Upper lobe of left lung (tissue), 6 donors: ENCODE results near the gene CLTC. TPM values are rescaled to one million over a fixed set of nuclear protein-coding genes. Genes with fewer than 3 reads are reported as not detected.
A peak's percentile ranks its signal among the peaks of the same experiment; 100 is the strongest.

Experiments
- ATAC-seq, 2 donors: fragments of 200-7000 bp; cut with Tn5 transposase; one replicate each; pipeline ENCODE4 v1.9.1; 2022; ENCODE audit warnings: mild to moderate bottlenecking in 2 of 2, moderate library complexity in 2 of 2; ENCODE audit not compliant: low FRiP score in 2 of 2
- DNase-seq, 2 donors: peaks; one replicate each; pipeline ENCODE4 v3.0.0-alpha.2; 2019 to 2020
- H3K27ac ChIP-seq, 4 donors: fragments of 200-600 bp; sonication (generic); one replicate each; pipeline ENCODE4 v1.5.1; 2016 to 2019
- H3K27me3 ChIP-seq, 4 donors: fragments of 200-600 bp; sonication (generic); one replicate each; pipeline ENCODE4 v1.5.1; 2017 to 2019
- H3K36me3 ChIP-seq, 4 donors: fragments of 200-600 bp; sonication (generic); one replicate each; pipeline ENCODE4 v1.5.1; 2016 to 2019
- H3K4me1 ChIP-seq, 4 donors: fragments of 200-600 bp; sonication (generic); one replicate each; pipeline ENCODE4 v1.5.1; 2018 to 2019
- H3K4me3 ChIP-seq, 4 donors: fragments of 200-600 bp; sonication (generic); one replicate each; pipeline ENCODE4 v1.5.1; 2017 to 2019; ENCODE audit warnings: mild to moderate bottlenecking in 2 of 4, moderate library complexity in 1 of 4
- H3K9me3 ChIP-seq, 4 donors: fragments of 200-600 bp; sonication (generic); one replicate each; pipeline ENCODE4 v1.5.1; 2018 to 2019
- CTCF ChIP-seq, 6 experiments: fragments of 450-650 bp in 4 of 6; fragments of 200-600 bp in 2 of 6; sonication (generic) in 2 of 6; IDR thresholded peaks; one replicate each; pipeline ENCODE4 v1.5.1; 2016 to 2019; ENCODE audit warnings: antibody characterized with exemption in 6 of 6
- EP300 ChIP-seq, 4 donors: sonication (generic); formaldehyde crosslinking; IDR thresholded peaks; one replicate each; pipeline ENCODE4 v1.5.1; 2017; ENCODE audit warnings: antibody characterized with exemption in 4 of 4, control low read depth in 2 of 4
- POLR2A ChIP-seq, 4 donors: fragments of 450-650 bp; IDR thresholded peaks; one replicate each; pipeline ENCODE4 v1.5.1; 2016 to 2017; ENCODE audit warnings: antibody characterized with exemption in 4 of 4, mild to moderate bottlenecking in 2 of 4
- POLR2AphosphoS5 ChIP-seq, 2 donors: sonication (generic); formaldehyde crosslinking; IDR thresholded peaks; one replicate each; pipeline ENCODE4 v1.5.1; 2017; ENCODE audit warnings: antibody characterized with exemption in 2 of 2
- WGBS, 2 donors: methylation state at CpG; one replicate each; pipeline ENCODE4 v1.1.5; 2017 to 2018; 5-methylcytosine and 5-hydroxymethylcytosine counted together
- total RNA-seq, 6 donors: library from RNA; depleted of rRNA in 4 of 6; stranded (reverse); fragments of >200 nt in 4 of 6; gene quantifications; one replicate each; pipeline versions ENCODE4 v1.1.0 to v1.2.1, GENCODE V29; 2016 to 2021
- donor health status: DM: no; HTN: no; CAD: no; lungs with moderate emphysema.
- donor health status: DM: no; HTN: yes; CAD: no; lungs with severe emphysema.

The CLTC gene
- total RNA-seq, 6 donors from 2014 or later: 113 to 266 (median 192) TPM

- no peak for DNase-seq
- H3K4me1 ChIP-seq: peaks cover 69 to 79% (median 71%) of the 10 kb centered on the region in 4 donors
- H3K27ac ChIP-seq: peak overlapping the region in 2 of 4 donors; percentile 37 to 96
These were observed 3.5 kb downstream of the CLTC start for GRCh38 chr17:59623151-59623550.

GRCh38 chr17:59626756-59627155 is 7.1 kb downstream of the CLTC start:
- Histone ChIP-seq H3K27me3 (no peaks in the 10 kb centered on the region), H3K9me3 (no peaks in the 10 kb centered on the region), H3K4me1 (peaks cover 71 to 93% (median 80%) of the 10 kb centered on the region in 4 donors), H3K4me3 (no peak overlapping the region), H3K36me3 (no peaks in the 10 kb centered on the region), H3K27ac (peak overlapping the region in 2 of 4 donors; percentile 22 to 58)
- ATAC-seq (no peak), DNase-seq (no peak)
- WGBS, 2 donors: 93 to 94% methylated on average over 5 of the region's 5 CpGs
- no peak for TF ChIP-seq POLR2AphosphoS5 (IDR thresholded peaks at IDR 0.05)
- TF ChIP-seq POLR2A (IDR thresholded peaks at IDR 0.05): no peak
- no peak for TF ChIP-seq EP300 (IDR thresholded peaks at IDR 0.05)
- TF ChIP-seq CTCF (IDR thresholded peaks at IDR 0.05): no peak

More at GRCh38 chr17:59623151-59623550, 3.5 kb downstream of the CLTC start:
- 35 to 52% methylated on average over 2 of the region's 2 CpGs for WGBS, 2 donors
- Histone ChIP-seq H3K9me3 (no peaks in the 10 kb centered on the region), H3K36me3 (no peaks in the 10 kb centered on the region), H3K27me3 (no peaks in the 10 kb centered on the region), H3K4me3 (peak overlapping the region in 1 of 4 donors; percentile 11)
- TF ChIP-seq CTCF (IDR thresholded peaks at IDR 0.05) (no peak), POLR2AphosphoS5 (IDR thresholded peaks at IDR 0.05) (no peak), POLR2A (IDR thresholded peaks at IDR 0.05) (no peak), EP300 (IDR thresholded peaks at IDR 0.05) (no peak)
- no peak for ATAC-seq

GRCh38 chr17:59627274-59627673 is 7.6 kb downstream of the CLTC start:
- 53 to 64% methylated on average over 3 of the region's 3 CpGs for WGBS, 2 donors

GRCh38 chr17:59627770-59628171 is 8.1 kb downstream of the CLTC start:
- peak in 1 of 2 donors; percentile 21 for ATAC-seq
- peak overlapping the region in 3 of 4 donors; percentile 6 to 58 (median 9) for H3K27ac ChIP-seq
- H3K4me1 ChIP-seq: peaks cover 64 to 89% (median 74%) of the 10 kb centered on the region in 4 donors
- DNase-seq: no peak
- H3K36me3 ChIP-seq: no peaks in the 10 kb centered on the region
- TF ChIP-seq EP300 (IDR thresholded peaks at IDR 0.05) (no peak), POLR2A (IDR thresholded peaks at IDR 0.05) (no peak), CTCF (IDR thresholded peaks at IDR 0.05) (no peak), POLR2AphosphoS5 (IDR thresholded peaks at IDR 0.05) (no peak)
- 10 to 28% methylated on average over 2 of the region's 2 CpGs for WGBS, 2 donors
- H3K4me3 ChIP-seq: no peak overlapping the region
- no peaks in the 10 kb centered on the region for H3K9me3 ChIP-seq
- H3K27me3 ChIP-seq: no peaks in the 10 kb centered on the region

More at GRCh38 chr17:59627274-59627673, 7.6 kb downstream of the CLTC start:
- Histone ChIP-seq H3K4me1 (peaks cover 66 to 90% (median 76%) of the 10 kb centered on the region in 4 donors), H3K27me3 (no peaks in the 10 kb centered on the region), H3K9me3 (no peaks in the 10 kb centered on the region), H3K36me3 (no peaks in the 10 kb centered on the region), H3K4me3 (no peak overlapping the region), H3K27ac (peak overlapping the region in 3 of 4 donors; percentile 6 to 58 (median 22))
- DNase-seq (no peak), ATAC-seq (no peak)
- TF ChIP-seq EP300 (IDR thresholded peaks at IDR 0.05) (no peak), POLR2AphosphoS5 (IDR thresholded peaks at IDR 0.05) (no peak), CTCF (IDR thresholded peaks at IDR 0.05) (no peak), POLR2A (IDR thresholded peaks at IDR 0.05) (no peak)

GRCh38 chr17:59629174-59629573 is 9.5 kb downstream of the CLTC start:
- no peaks in the 10 kb centered on the region for H3K36me3 ChIP-seq
- DNase-seq (no peak), ATAC-seq (no peak)
- H3K4me1 ChIP-seq: peaks cover 64 to 89% (median 73%) of the 10 kb centered on the region in 4 donors
- H3K4me3 ChIP-seq: no peak overlapping the region
- WGBS, 2 donors: 87 to 100% methylated on average over 3 of the region's 3 CpGs
- TF ChIP-seq EP300 (IDR thresholded peaks at IDR 0.05): no peak
- TF ChIP-seq POLR2AphosphoS5 (IDR thresholded peaks at IDR 0.05): no peak
- TF ChIP-seq CTCF (IDR thresholded peaks at IDR 0.05): no peak
- TF ChIP-seq POLR2A (IDR thresholded peaks at IDR 0.05): no peak
- no peaks in the 10 kb centered on the region for H3K9me3 ChIP-seq
- no peak overlapping the region for H3K27ac ChIP-seq
- H3K27me3 ChIP-seq: no peaks in the 10 kb centered on the region
